DND-41 (cell line): ENCODE measurements around the gene ACMSD.

Experiments
- EZH2 ChIP-seq: IDR thresholded peaks from 3 replicates; pipeline ENCODE4 v1.6.1; 2012; ENCODE audit warnings: borderline replicate concordance, low read depth, mild to moderate bottlenecking, moderate library complexity, low read length, inconsistent platforms; ENCODE audit not compliant: severe bottlenecking
- TF ChIP-seq, protein P1 (sequence below): IDR thresholded peaks from 2 replicates; pipeline ENCODE4 v1.5.1; 2012; ENCODE audit warnings: borderline replicate concordance, low read length, moderate library complexity, mild to moderate bottlenecking; ENCODE audit not compliant: poor library complexity, severe bottlenecking; ENCODE audit errors: extremely low read depth

DNA sequence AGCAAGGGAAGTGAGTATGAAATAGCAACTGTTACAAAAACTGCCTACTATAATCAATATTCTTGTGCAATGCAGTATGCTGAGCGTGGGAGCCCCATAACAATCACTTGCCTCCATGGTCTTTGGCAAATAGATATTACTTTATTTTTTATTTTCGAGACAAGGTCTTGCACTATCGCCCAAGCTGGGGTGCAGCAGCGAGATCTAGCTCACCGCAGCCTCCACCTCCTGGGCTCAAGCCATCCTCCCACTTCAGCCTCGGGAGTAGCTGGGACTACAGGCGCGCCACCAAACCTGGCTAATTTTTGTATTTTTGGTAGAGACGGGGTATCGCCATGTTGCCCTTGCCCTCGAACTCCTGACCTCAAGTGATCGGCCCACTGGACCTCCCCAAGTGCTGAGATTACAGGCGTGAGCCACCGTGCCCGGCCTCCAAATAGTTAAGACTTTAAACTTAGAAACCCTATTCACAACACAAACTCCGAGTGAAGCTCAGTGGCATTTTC, 79.0 kb downstream of the ACMSD start:
- TF ChIP-seq EZH2 = no peak
- TF ChIP-seq, protein P1, sequence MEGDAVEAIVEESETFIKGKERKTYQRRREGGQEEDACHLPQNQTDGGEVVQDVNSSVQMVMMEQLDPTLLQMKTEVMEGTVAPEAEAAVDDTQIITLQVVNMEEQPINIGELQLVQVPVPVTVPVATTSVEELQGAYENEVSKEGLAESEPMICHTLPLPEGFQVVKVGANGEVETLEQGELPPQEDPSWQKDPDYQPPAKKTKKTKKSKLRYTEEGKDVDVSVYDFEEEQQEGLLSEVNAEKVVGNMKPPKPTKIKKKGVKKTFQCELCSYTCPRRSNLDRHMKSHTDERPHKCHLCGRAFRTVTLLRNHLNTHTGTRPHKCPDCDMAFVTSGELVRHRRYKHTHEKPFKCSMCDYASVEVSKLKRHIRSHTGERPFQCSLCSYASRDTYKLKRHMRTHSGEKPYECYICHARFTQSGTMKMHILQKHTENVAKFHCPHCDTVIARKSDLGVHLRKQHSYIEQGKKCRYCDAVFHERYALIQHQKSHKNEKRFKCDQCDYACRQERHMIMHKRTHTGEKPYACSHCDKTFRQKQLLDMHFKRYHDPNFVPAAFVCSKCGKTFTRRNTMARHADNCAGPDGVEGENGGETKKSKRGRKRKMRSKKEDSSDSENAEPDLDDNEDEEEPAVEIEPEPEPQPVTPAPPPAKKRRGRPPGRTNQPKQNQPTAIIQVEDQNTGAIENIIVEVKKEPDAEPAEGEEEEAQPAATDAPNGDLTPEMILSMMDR = no peak
